GM18951 (cell line): ENCODE data around the gene GP9.

Source experiments
- POLR2A ChIP-seq: IDR thresholded peaks from 4 replicates; pipeline ENCODE4 v1.6.1; 2011; ENCODE audit warnings: mild to moderate bottlenecking; ENCODE audit not compliant: insufficient read length, insufficient read depth; ENCODE audit errors: extremely low read depth
- in situ Hi-C: fragments of 300-500 bp; cut with MboI; formaldehyde crosslinking; loops from one replicate; pipeline ENCODE4 v1.12.0; 2022; ENCODE audit warnings: low sequenced_read_pairs, mixed read lengths, inconsistent platforms; ENCODE audit not compliant: unreplicated experiment

The GP9 gene

DNA sequence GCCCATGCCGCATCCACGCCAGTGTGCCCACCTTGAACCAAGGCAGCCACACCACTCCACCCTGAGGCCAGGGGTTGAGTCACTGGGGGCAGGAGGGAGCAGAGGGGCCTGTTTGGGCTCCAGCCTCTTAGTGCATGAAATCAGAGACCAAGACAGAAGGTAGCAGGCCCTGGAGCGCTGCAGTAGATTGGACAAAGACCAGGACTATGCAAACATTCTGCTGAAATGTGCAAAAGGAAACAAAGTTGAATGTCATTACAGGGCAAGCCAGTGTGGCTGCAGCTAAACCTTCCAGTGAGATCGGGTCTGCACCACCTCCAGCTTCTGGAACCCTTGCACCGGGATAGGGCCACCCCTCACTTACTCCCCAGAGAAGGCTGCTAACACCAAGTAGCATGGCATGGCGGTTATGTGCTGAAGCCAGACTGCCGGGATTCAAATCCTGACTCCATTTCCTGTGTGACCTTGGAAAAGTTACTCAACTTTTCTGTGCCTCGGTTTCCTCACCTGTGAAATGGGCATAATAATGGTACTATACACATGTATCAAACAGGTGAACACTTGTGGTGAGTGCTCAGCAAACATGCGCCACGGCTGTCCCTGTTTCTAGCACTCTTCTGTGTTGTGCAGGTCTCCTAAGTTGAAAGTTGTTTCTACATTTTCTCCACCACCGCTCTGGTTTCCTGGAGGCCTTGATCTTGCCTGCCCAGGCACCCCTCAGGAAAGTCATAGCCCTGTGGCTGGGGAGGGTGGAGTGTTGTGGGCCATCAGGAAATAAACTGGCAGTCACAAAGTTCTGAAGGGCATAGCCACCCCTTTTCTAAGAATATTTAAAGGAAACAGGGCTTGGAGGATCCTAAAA lies 25.0 kb upstream of the GP9 start:
- no peak for TF ChIP-seq POLR2A
- in situ Hi-C loops: no loop called here

GRCh38 chr3:129036222-129037092 lies 24.1 kb upstream of the GP9 start:
- in situ Hi-C loops: no loop called here

GRCh38 chr3:129037093-129037419 lies 23.5 kb upstream of the GP9 start:
- in situ Hi-C loops: no loop called here
- no peak for TF ChIP-seq POLR2A

More at GRCh38 chr3:129036222-129037092, 24.1 kb upstream of the GP9 start:
- no peak for TF ChIP-seq POLR2A

DNA sequence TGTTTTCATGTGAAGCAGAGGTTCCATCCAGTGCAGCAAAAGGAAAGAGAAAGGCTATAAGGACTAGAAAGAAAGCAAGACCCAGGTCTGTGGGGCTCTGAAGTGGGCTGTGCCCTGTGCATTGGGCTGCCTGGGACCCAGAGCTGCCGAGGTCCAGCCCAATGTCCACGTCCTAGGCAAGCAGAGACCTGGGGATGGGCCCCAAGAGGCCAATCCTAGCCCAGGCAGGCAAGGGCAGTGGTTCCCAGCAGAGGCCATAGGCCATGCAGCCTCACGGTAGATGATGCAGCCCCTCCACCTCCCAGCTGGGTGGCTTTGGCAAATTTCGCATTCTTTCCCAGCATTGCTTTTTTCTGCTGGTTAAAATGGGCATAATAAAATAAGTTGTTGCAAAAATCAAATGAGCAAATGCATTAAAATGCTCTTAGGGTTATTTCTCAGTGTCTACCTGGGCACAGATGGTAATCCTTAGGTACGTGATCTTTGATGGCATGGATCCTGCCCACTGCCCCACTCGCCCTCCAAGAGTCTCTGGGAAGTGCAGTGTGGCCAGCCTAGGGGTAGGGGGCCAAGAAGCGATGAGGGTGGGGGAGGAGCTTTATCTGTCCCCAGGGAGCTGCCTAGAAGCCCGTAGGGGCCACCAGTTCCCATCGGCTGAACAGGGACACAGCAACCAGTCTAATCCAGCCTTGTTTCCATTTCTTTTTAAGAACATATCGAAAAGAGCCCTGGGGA lies 22.3 kb upstream of the GP9 start:
- in situ Hi-C loops: no loop called here
- TF ChIP-seq POLR2A: no peak

DNA sequence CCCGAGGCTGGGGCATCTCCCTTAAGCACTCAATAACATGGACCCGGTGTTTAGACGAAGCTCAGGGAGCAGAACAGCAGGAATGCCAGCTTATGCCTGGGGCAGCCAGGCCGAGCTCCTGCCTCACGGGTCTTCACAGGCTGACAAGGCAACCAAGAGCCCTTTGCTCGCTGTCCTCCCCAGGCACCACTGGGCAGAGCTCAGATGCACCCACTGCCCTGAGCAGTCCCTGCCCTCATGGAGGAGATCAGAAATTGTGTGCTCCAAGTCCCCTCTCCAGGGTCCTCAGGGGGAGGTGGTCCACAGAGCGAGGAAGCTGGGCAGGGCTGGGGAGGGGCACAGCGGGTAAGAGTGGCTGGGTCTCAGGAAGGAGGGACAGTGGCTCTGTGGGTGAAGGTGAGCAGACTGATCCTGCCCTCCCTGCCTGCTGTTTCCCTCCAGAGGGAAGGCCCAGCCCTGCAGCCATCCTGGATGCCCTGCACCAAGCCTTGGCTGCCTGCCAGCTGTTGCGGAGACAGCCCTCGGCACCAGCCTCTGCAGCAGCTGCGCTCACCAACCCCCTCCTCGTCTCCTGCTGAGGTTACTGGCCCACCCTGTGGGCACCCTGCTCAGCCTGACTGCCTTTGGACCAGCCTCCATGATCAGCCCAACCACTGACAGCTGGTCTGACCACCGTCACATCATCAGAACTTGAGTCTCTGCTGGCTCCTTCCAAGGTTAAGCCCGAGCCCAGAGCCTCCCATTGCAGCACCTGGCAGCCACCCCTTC lies 21.1 kb upstream of the GP9 start:
- TF ChIP-seq POLR2A: no peak
- in situ Hi-C loops: no loop called here

GRCh38 chr3:129040039-129040336 lies 20.6 kb upstream of the GP9 start:
- no peak for TF ChIP-seq POLR2A
- in situ Hi-C loops: no loop called here

- TF ChIP-seq POLR2A: no peak
- in situ Hi-C loops: no loop called here
Observed at GRCh38 chr3:129040579-129041300, 19.8 kb upstream of the GP9 start.

DNA sequence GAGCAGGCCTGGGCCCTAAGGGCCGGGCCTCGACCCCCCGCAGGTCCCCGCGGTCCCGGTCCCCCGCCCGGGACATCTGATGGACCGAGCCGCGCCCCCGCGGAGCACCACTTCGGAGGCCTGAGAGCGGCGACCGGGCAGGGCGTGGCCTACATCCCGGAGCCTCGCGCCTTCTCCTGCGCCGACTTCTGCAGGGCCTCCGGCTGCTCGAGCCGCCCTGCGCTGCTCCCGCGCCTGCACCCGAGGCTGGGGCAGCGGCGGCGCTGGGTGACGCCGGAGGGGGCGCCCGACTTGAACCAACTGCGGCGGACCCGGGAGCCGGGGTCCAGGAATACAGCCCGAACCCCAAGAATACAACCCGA lies 14.9 kb upstream of the GP9 start:
- TF ChIP-seq POLR2A: no peak
- in situ Hi-C loops: no loop called here

GRCh38 chr3:129046037-129046731 lies 14.4 kb upstream of the GP9 start:
- in situ Hi-C loops: no loop called here
- TF ChIP-seq POLR2A: no peak

DNA sequence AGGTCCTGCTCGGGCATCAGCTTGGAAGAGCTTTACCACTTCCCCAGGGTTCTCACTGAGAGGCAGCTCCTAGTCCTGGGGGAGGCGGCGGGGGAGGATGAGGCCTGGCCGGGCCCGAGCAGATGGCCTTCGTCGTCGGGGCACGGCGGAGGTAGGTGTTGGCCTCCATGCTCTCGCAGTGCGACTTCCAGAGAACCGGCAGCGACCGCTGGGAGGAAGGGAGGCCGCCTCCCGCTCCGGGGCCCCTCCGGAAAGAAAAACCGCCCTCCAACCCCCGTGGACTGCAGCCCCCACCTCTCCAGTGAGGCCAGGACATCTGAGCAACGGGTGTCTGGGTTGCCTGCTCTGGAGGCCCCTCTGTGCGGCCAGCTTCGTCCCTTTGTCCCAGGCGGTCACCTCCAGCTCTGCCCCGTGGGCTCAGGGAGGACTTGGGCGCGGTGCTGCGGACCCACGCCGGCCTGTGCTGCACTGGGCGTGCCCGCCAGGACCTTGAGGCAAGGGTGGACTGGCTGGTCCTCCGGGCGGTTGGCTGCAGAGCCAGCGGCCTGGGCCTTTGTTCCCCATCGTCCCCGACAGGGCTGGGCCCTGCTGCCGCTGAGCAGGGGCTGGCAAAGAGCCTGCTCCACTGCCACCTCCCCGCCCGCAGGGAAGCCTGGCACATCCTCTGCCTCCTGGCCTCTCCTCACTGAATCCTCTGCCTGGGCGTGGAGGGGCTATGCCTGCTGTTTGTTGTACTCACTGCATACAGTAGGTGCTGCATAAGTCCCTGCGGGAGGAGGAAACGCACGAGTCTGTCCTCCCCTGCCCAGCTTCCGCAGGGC lies 13.6 kb upstream of the GP9 start:
- in situ Hi-C loops: no loop called here
- no peak for TF ChIP-seq POLR2A

DNA sequence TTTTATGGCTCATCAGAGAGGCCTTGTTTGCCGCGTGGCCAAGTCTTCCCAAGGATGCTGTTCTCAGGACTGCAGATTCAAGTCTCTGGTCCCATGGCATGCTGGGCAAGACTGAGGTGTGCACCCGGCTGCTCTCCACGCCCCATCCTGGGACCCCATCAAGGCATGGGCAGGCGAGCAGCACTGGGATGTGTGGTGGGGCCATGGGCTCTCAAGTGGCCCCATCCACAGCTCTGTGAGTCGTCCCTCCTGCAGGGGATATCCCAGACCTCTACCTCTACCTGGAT lies 13.1 kb upstream of the GP9 start:
- TF ChIP-seq POLR2A: no peak
- in situ Hi-C loops: no loop called here
